NCI-H128 (cell line): Measurements from ENCODE around the gene FUT3.

Experiments
- DNase-seq: peaks from one replicate; lab custom pipeline; 2025; ENCODE audit not compliant: unreplicated experiment; lab: John Stamatoyannopoulos, UW

The FUT3 gene

GRCh38 chr19:5826531-5827341, 24.5 kb downstream of the FUT3 start:
- peak; percentile 88 for DNase-seq

- no peak for DNase-seq
These were observed 26.1 kb downstream of the FUT3 start for GRCh38 chr19:5825178-5825577.

GRCh38 chr19:5824751-5825150, 26.5 kb downstream of the FUT3 start:
- DNase-seq = no peak

- DNase-seq = no peak
These were observed 27.5 kb downstream of the FUT3 start for GRCh38 chr19:5823579-5824281.

GRCh38 chr19:5822181-5822844, 28.9 kb downstream of the FUT3 start:
- no peak for DNase-seq

GRCh38 chr19:5821521-5822180, 29.6 kb downstream of the FUT3 start:
- no peak for DNase-seq

- DNase-seq = no peak
These were observed 30.5 kb downstream of the FUT3 start for GRCh38 chr19:5820785-5821184.

GRCh38 chr19:5818594-5818993, 32.7 kb downstream of the FUT3 start:
- DNase-seq = no peak

DNA sequence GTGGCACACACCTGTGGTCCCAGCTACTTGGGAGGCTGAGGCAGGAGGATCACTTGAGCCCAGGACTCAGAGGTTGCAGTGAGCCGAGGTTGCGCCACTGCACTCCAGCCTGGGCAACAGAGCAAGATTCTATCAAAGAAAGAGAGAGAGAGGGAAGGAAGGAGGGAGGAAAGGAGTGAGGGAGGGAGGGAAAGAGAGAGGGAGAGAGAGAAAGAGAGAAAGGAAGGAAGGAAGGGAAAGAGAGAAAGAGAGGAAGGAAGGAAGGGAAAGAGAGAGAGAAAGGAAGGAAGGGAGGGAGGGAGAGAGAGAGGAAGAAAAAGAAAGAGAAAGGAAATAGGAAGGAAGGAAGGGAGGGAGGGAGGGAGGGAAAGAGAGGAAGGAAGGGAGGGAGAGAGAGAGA, 34.0 kb downstream of the FUT3 start:
- no peak for DNase-seq

DNA sequence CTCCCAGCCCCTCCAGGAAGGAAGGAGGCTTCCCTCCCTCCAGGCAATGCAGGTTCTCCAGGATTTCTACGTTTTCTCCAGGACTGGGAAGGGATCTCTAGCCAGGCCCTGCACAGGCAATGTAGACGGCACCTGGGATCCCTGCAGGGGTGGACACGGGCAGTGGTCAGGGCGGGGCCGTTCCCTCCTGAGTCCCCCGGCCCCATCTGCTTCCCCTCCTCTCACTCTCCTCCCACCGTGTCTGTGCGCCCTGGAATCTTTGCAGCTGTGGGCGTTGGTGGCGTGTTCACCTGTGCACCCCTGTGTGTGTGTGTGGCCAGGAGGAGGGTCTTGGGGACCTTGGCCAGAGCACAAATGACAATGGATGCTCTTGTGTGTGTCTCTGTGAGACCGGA, 36.4 kb downstream of the FUT3 start:
- DNase-seq = no peak

DNA sequence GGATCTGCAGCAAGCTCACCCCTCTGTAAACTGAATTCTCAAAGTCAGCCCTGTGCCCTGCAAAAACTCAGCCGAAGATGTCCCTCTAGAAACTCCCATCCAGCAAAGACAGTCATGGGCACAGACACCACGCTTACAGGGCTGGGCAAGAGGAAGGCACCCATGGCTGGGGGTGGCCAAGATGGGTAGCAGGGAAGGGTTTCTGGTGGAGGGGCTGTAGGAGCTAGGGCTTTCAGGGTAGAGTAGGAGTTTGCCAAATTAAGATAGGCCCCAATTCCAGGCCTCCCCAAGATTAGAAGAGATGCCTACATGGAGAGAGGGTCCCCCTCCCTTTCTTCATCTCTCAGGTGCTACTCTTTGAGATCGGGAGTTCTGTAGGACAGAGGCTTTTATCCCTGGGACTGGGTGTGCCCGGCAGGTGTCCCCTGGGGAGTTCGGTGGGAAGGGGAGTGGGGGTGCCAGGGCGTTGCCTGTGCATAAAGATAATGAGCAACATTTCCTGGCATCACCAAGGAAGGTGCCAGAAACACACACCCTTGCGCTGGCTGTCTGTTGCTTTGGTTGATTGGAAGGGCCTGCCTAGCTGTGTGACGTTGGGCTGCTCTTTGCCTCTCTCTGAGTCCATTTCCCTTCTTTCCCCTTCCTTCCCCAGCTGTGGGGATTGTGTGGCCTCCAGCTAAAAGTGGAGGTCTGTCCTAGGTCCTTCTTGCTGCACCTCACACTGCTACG, 37.0 kb downstream of the FUT3 start:
- DNase-seq = no peak

DNA sequence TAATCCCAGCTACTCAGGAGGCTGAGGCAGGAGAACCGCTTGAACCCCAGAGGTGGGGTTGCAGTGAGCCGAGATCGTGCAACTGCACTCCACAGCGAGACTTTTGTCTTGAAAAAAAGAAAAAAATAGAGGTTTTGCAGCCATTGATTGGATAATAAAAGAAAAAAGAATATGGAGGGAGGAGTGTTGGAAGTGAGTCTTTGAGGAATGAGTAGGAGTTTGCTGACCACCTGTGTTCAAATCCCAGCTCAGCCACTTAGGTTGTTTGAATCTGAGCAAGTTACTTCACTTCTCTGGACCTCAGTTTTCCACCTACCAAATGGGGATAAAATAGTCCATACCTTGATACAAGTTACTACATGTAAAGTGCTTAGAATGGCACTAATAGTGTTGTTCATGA, 40.1 kb downstream of the FUT3 start:
- no peak for DNase-seq

- no peak for DNase-seq
These were observed 41.8 kb downstream of the FUT3 start for GRCh38 chr19:5809469-5809868.

DNA sequence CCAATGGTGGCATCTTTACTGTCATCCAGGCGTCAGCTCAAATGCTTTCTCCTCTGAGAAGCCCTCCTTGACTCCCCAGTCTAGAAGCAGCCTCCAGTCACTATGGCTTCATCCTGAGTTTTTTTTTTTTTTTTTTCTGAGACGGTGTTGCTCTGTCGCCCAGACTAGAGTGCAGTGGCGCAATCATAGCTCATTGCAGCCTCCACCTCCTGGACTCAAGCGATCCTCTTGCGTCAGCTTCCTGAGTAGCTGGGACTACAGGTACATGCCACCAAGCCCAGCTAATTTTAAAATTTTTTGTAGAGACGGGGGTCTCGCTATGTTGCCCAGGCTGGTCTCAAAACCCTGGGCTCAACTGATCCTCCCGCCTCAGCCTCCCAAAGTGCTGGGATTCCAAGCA, 42.2 kb downstream of the FUT3 start:
- DNase-seq = no peak

- no peak for DNase-seq
These were observed 43.0 kb downstream of the FUT3 start for GRCh38 chr19:5808120-5808816.

DNA sequence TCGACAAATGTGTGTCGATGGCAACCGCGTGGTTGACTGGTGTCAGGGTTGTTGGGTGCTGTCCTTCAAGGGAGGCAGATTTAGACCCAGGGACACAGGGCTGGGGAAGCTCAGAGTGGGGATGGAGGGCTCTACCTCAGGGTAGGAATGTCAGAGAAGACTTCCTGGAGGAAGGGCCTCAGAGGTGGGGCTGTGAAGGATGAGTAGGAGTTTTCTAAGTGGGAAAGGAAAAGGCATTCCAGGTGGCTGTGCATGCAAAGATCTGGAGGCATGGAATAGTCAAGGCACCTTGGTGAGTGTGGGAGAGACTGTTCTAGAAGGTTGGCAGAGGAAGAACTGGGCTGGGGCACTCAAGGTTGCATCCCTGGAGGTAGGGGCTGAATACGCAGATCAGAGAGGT, 44.3 kb downstream of the FUT3 start:
- no peak for DNase-seq

- DNase-seq = no peak
These were observed 45.1 kb downstream of the FUT3 start for GRCh38 chr19:5806133-5806489.

GRCh38 chr19:5805462-5806132, 45.7 kb downstream of the FUT3 start:
- DNase-seq = peak; percentile 71

DNA sequence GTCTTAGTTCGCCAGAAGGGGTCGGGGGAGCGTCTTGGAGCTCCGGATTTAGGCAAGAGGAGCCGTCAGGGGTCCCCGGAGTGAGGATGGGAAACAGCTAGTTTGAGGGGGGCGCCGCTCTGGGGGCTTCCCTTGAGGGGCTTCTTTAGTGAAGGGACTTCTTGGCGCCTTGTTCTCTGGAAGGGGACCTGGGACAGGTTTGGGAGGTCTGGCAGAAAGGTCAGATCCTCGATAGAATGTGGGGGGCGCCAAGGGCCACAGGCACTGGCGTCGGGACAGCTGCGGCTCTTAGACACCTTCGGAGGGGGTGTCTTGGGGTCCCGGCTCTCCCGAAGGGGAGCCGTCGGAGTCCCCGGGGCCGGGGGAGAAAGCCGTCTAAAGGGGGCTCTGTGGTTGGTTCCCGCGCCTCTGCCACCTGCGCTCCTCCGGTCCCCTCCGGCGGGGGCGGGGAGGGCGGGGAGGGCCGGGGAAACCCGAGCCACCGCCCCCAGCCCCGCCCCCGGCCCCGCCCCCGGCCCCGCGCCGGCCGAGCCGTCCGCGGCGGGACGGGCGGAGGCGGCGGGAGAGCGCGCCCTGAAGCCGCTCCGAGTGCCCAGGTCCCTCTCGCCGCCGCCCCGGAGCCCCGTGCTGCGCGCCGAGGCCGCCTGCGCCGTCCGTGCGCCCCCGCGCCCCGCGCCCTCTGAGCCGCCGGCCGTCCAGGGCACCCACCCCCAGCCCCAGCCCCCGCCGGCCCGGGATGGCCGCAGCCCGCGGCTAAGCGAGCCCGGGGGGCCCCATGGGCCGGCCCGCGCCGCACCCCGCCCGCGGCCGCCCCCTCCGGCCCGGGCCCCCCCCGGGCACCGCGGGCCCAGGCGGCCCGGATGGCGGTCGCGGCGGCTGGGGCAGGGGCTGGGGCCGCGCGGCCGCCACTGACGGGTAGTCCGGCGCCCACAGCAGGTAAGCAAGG, 46.5 kb downstream of the FUT3 start, which contains the start of gene NRTN:
Gene NRTN (plus strand): TSS at position 552 of the 946 bp plus-strand sequence. CDS start 19,099 bp downstream, outside the sequence.
- no peak for DNase-seq
